Colonic mucosa (tissue), 4 donors: Measurements from ENCODE around the gene TDRD12. TPM values are rescaled to one million over a fixed set of nuclear protein-coding genes. Genes with fewer than 3 reads are reported as not detected.

Experiments
- DNase-seq: peaks from one replicate; pipeline ENCODE4 v3.0.0-alpha.2; 2020
- H3K27ac ChIP-seq: fragments of 200-600 bp; one replicate; pipeline ENCODE4 v1.8.0; 2021
- H3K27me3 ChIP-seq: fragments of 200-600 bp; one replicate; pipeline ENCODE4 v1.8.0; 2021
- H3K36me3 ChIP-seq: fragments of 200-600 bp; one replicate; pipeline ENCODE4 v1.8.0; 2021
- H3K4me1 ChIP-seq: fragments of 200-600 bp; one replicate; pipeline ENCODE4 v1.8.0; 2021; ENCODE audit warnings: mild to moderate bottlenecking
- H3K4me3 ChIP-seq: fragments of 200-600 bp; one replicate; pipeline ENCODE4 v1.8.0; 2021
- H3K9ac ChIP-seq, 2 donors: one replicate each; pipeline ENCODE4 v1.7.0; 2013; ENCODE audit warnings: control low read depth in 2 of 2, low read depth in 2 of 2, low read length in 2 of 2
- H3K9me3 ChIP-seq: fragments of 200-600 bp; one replicate; pipeline ENCODE4 v1.8.0; 2021
- intact Hi-C: fragments of 100-400 bp; cut with DNase I; formaldehyde crosslinking; loops from one replicate; pipeline ENCODE4 v1.14.1; 2022
- total RNA-seq, 2 donors: library from RNA; stranded (reverse); fragmentation: NEBNext Ultra II Directional in 1 of 2; extraction: Animal tissue kit (Norgen Biotek cat#: 25700) in 1 of 2; gene quantifications; one replicate each; pipeline ENCODE4 v1.2.1, GENCODE V29; 2021
- TF ChIP-seq, protein P1 (sequence below): fragments of 200-600 bp; IDR thresholded peaks from one replicate; pipeline ENCODE4 v1.8.0; 2022; ENCODE audit warnings: antibody characterized with exemption, mild to moderate bottlenecking
- donor health status: healthy.
- donor health status: DM: no; HTN: no; CAD: no.
- donor health status: DM: no; HTN: no; CAD: no.

TDRD12 gene
- total RNA-seq, 2 donors from 2014 or later: 0.37 TPM; not detected in 1

DNA sequence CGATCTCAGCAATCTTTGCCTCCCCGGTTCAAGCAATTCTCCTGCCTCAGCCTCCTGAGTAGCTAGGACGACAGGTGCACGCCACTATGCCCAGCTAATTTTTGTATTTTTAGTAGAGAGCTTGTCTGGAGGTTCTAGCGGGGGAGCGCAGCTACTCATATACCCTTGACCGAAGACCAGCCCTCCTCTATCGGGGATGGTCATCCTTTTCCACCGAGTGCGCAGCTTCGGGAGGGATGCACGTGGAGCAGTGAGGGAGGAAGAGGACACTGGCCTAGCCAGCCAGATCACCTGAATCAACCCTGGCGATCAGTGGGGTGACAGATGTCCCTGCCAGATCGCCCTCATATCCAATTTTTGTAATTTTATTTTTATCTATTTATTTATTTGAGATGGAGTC is 143.2 kb downstream of the TDRD12 start:
- intact Hi-C loops: no loop called here
- DNase-seq: no peak
- TF ChIP-seq, protein P1, sequence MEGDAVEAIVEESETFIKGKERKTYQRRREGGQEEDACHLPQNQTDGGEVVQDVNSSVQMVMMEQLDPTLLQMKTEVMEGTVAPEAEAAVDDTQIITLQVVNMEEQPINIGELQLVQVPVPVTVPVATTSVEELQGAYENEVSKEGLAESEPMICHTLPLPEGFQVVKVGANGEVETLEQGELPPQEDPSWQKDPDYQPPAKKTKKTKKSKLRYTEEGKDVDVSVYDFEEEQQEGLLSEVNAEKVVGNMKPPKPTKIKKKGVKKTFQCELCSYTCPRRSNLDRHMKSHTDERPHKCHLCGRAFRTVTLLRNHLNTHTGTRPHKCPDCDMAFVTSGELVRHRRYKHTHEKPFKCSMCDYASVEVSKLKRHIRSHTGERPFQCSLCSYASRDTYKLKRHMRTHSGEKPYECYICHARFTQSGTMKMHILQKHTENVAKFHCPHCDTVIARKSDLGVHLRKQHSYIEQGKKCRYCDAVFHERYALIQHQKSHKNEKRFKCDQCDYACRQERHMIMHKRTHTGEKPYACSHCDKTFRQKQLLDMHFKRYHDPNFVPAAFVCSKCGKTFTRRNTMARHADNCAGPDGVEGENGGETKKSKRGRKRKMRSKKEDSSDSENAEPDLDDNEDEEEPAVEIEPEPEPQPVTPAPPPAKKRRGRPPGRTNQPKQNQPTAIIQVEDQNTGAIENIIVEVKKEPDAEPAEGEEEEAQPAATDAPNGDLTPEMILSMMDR: no peak

DNA sequence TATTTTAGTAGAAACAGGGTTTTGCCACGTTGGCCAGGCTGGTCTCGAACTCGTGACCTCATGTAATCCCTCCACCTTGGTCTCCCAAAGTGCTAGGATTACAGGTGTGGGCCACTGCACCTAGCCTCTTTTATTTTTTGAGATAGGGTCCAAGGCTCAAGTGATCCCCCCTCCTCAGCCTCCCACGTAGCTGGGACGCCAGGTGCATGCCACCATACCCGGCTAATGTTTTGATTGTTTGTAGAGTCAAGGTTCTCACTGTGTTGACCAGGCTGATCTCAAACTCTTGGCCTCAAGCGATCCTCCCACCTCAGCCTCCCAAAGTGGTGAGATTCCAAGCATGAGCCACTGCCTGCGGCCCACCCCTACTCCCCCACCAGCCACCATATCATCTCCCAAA is 143.7 kb downstream of the TDRD12 start:
- Histone ChIP-seq H3K36me3 (no peaks in the 10 kb centered on the region), H3K4me3 (no peak overlapping the region), H3K27ac (no peak overlapping the region), H3K4me1 (no peaks in the 10 kb centered on the region), H3K9me3 (no peaks in the 10 kb centered on the region), H3K9ac (no peak overlapping the region), H3K27me3 (no peaks in the 10 kb centered on the region)
- no peak for DNase-seq
- intact Hi-C loops: no loop called here
- TF ChIP-seq, protein P1: no peak

More for the DNA sequence above, 143.2 kb downstream of the TDRD12 start:
- Histone ChIP-seq H3K9ac (no peak overlapping the region), H3K27me3 (no peaks in the 10 kb centered on the region), H3K9me3 (no peaks in the 10 kb centered on the region), H3K4me1 (no peaks in the 10 kb centered on the region), H3K4me3 (no peak overlapping the region), H3K36me3 (no peaks in the 10 kb centered on the region), H3K27ac (no peak overlapping the region)

- H3K27me3 ChIP-seq: no peaks in the 10 kb centered on the region
Observed at GRCh38 chr19:32863841-32864240, 144.3 kb downstream of the TDRD12 start.

GRCh38 chr19:32864318-32865007 is 144.9 kb downstream of the TDRD12 start:
- Histone ChIP-seq H3K27me3 (no peaks in the 10 kb centered on the region), H3K27ac (no peak overlapping the region), H3K4me1 (no peaks in the 10 kb centered on the region), H3K9me3 (no peaks in the 10 kb centered on the region), H3K36me3 (no peaks in the 10 kb centered on the region), H3K9ac (no peak overlapping the region), H3K4me3 (no peak overlapping the region)
- intact Hi-C loops: no loop called here
- DNase-seq: no peak
- TF ChIP-seq, protein P1: no peak

More at GRCh38 chr19:32863841-32864240, 144.3 kb downstream of the TDRD12 start:
- H3K36me3 ChIP-seq: no peaks in the 10 kb centered on the region
- H3K9ac ChIP-seq: no peak overlapping the region
- H3K27ac ChIP-seq: no peak overlapping the region
- no peak for DNase-seq
- no peak overlapping the region for H3K4me3 ChIP-seq
- TF ChIP-seq, protein P1: no peak
- H3K4me1 ChIP-seq: no peaks in the 10 kb centered on the region
- H3K9me3 ChIP-seq: no peaks in the 10 kb centered on the region
- intact Hi-C loops: no loop called here

DNA sequence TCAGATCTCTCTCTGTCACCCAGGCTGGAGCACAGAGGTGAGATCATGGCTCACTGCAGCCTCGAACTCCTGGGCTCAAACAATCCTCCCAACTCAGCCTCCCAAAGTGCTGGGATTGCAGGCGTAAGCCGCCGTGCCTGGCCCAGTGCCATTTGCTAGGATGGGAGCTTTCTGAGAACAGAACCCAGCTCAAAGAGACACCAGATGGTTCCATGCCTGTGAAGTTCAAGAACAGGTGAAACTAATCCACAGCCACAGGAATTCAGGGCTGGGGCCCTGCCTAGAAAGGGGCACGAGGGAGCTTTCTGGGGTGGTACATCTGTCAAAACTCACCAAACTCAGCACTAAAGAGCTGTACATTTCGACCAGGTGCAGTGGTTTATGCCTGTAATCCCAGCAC is 145.8 kb downstream of the TDRD12 start:
- TF ChIP-seq, protein P1: no peak
- Histone ChIP-seq H3K4me3 (no peak overlapping the region), H3K27me3 (no peaks in the 10 kb centered on the region), H3K9ac (no peak overlapping the region), H3K9me3 (no peaks in the 10 kb centered on the region), H3K36me3 (no peaks in the 10 kb centered on the region), H3K4me1 (no peaks in the 10 kb centered on the region), H3K27ac (no peak overlapping the region)
- intact Hi-C loops: no loop called here
- no peak for DNase-seq
